Transverse colon (tissue), 4 donors: ENCODE results near the gene ZNF407. TPM values are rescaled to one million over a fixed set of nuclear protein-coding genes. Genes with fewer than 3 reads are reported as not detected.

Source experiments
- DNase-seq: peaks from one replicate; pipeline ENCODE4 v3.0.0-alpha.2; 2019
- H3K27ac ChIP-seq, 4 donors: fragments of 200-600 bp; sonication (generic); 2 replicates each; pipeline ENCODE4 v1.5.1; 2016 to 2018; ENCODE audit warnings: inconsistent platforms in 4 of 4
- H3K27me3 ChIP-seq: fragments of 200-600 bp; sonication (generic); 2 replicates; pipeline ENCODE4 v1.5.1; 2017; ENCODE audit warnings: inconsistent platforms
- H3K36me3 ChIP-seq, 4 donors: fragments of 200-600 bp; sonication (generic); 2 replicates each; pipeline ENCODE4 v1.5.1; 2017 to 2019; ENCODE audit warnings: inconsistent platforms in 4 of 4
- H3K4me1 ChIP-seq, 4 donors: fragments of 200-600 bp; sonication (generic); 2 replicates each; pipeline ENCODE4 v1.5.1; 2017 to 2020; ENCODE audit warnings: inconsistent platforms in 4 of 4
- H3K4me3 ChIP-seq, 4 donors: fragments of 200-600 bp; sonication (generic); 1 replicate in 1 of 4; 2 replicates in 3 of 4; pipeline versions ENCODE4 v1.5.1 to v1.6.1; 2017 to 2019; ENCODE audit warnings: inconsistent platforms in 4 of 4
- H3K9me3 ChIP-seq, 2 donors: fragments of 200-600 bp; sonication (generic); 2 replicates each; pipeline ENCODE4 v1.5.1; 2017 to 2019; ENCODE audit warnings: inconsistent platforms in 2 of 2
- CTCF ChIP-seq, 5 experiments: fragments of 200-600 bp in 3 of 5; fragments of 450-650 bp in 2 of 5; sonication (generic) in 3 of 5; IDR thresholded peaks; 1 replicate in 2 of 5; 2 replicates in 3 of 5; pipeline ENCODE4 v1.5.1; 2016 to 2017; ENCODE audit warnings: antibody characterized with exemption in 5 of 5, inconsistent platforms in 3 of 5, mild to moderate bottlenecking in 2 of 5, moderate library complexity in 1 of 5
- EP300 ChIP-seq: sonication (generic); formaldehyde crosslinking; IDR thresholded peaks from one replicate; pipeline ENCODE4 v1.6.1; 2017; ENCODE audit warnings: antibody characterized with exemption, low read depth
- POLR2A ChIP-seq: fragments of 450-650 bp; IDR thresholded peaks from one replicate; pipeline ENCODE4 v1.6.1; 2016; ENCODE audit warnings: antibody characterized with exemption, mild to moderate bottlenecking, moderate library complexity
- POLR2AphosphoS5 ChIP-seq, 3 donors: sonication (generic); formaldehyde crosslinking; IDR thresholded peaks; one replicate each; pipeline ENCODE4 v1.6.1; 2016; ENCODE audit warnings: antibody characterized with exemption in 3 of 3
- WGBS, 2 donors: methylation state at CpG; one replicate each; pipeline ENCODE4 v1.1.5; 2018; ENCODE audit warnings: low coverage in 1 of 2; 5-methylcytosine and 5-hydroxymethylcytosine counted together
- in situ Hi-C, 4 donors: fragments of 200-750 bp; cut with MboI; loops; one replicate each; pipeline versions ENCODE4 v1.15.0 to v1.15.1; 2017; ENCODE audit warnings: low sequenced_read_pairs in 3 of 4, low pct_ligation_motif_present in 1 of 4, low pct_unique_long_range_greater_than_20kb in 1 of 4
- intact Hi-C: fragments of 100-400 bp; cut with DNase I; formaldehyde crosslinking; loops from one replicate; pipeline ENCODE4 v1.15.1; 2023; ENCODE audit warnings: low total_unique reads
- total RNA-seq, 4 donors: library from RNA; depleted of rRNA; stranded (reverse); fragments of >200 nt; gene quantifications; one replicate each; pipeline ENCODE4 v1.1.0, GENCODE V29; 2016

ZNF407 gene
- total RNA-seq, 4 donors from 2014 or later: 13.5 to 24.1 (median 20.1) TPM

GRCh38 chr18:74899554-74899953 lies 301.9 kb downstream of the ZNF407 start:
- peaks cover 0 to 8% (median 0%) of the 10 kb centered on the region in 4 donors for H3K4me1 ChIP-seq
- 88 to 91% methylated on average over 5 of the region's 5 CpGs for WGBS, 2 donors
- no peaks in the 10 kb centered on the region for H3K9me3 ChIP-seq
- DNase-seq: no peak
- intact Hi-C loops (loop anchor here (5.0 kb wide), 1 partner anchor 607 kb away; the partner anchor contains the start of gene CYB5A), in situ Hi-C loops (loop anchor here in 1 of 4 donors (25.0 kb wide), 1 partner anchor 588 kb away; no protein-coding TSS in a partner anchor)
- TF ChIP-seq POLR2A: no peak
- TF ChIP-seq CTCF (IDR thresholded peaks at IDR 0.05): no peak
- no peak for TF ChIP-seq POLR2AphosphoS5 (IDR thresholded peaks at IDR 0.05)
- no peak for TF ChIP-seq EP300
- H3K4me3 ChIP-seq: no peak overlapping the region
- no peaks in the 10 kb centered on the region for H3K36me3 ChIP-seq
- no peaks in the 10 kb centered on the region for H3K27me3 ChIP-seq
- no peak overlapping the region for H3K27ac ChIP-seq

- in situ Hi-C loops: no loop called here
- no peak overlapping the region for H3K4me3 ChIP-seq
- 59 to 84% methylated on average over 3 to 4 of the region's 4 CpGs for WGBS, 2 donors
Measured at GRCh38 chr18:74901362-74902146, 303.9 kb downstream of the ZNF407 start.

DNA sequence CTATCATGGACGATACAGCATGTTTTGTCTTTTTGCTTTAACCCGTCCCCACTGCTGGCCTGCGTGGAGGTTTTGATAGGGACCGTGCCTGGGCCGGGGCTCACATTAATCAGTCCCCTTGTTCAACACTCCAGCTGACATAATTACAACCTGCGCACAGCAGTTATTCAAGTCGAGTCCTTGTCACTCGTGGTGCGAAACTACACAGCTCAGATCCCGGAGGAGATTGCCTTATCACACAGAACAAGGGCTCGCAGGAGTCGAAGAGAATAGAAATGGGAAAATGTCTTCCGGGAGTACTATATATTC lies 304.4 kb downstream of the ZNF407 start:
- WGBS, 2 donors: 60 to 69% methylated on average over 3 to 13 of the region's 13 CpGs
- Histone ChIP-seq H3K4me1 (peaks cover 0 to 11% (median 3%) of the 10 kb centered on the region in 4 donors), H3K27ac (peak overlapping the region in 1 of 4 donors; percentile 30), H3K9me3 (no peaks in the 10 kb centered on the region), H3K4me3 (no peak overlapping the region), H3K36me3 (no peaks in the 10 kb centered on the region), H3K27me3 (no peaks in the 10 kb centered on the region)
- no peak for TF ChIP-seq EP300
- TF ChIP-seq POLR2AphosphoS5 (IDR thresholded peaks at IDR 0.05): no peak
- no peak for TF ChIP-seq CTCF (IDR thresholded peaks at IDR 0.05)
- TF ChIP-seq POLR2A: no peak
- DNase-seq: no peak
- intact Hi-C loops: no loop called here
- in situ Hi-C loops: no loop called here

More at GRCh38 chr18:74901362-74902146, 303.9 kb downstream of the ZNF407 start:
- H3K4me1 ChIP-seq: peaks cover 0 to 11% (median 3%) of the 10 kb centered on the region in 4 donors
- H3K36me3 ChIP-seq: no peaks in the 10 kb centered on the region
- TF ChIP-seq POLR2AphosphoS5 (IDR thresholded peaks at IDR 0.05) (no peak), EP300 (no peak), POLR2A (no peak), CTCF (IDR thresholded peaks at IDR 0.05) (no peak)
- intact Hi-C loops: no loop called here
- H3K27ac ChIP-seq: peak overlapping the region in 1 of 4 donors; percentile 30
- DNase-seq: no peak
- H3K27me3 ChIP-seq: no peaks in the 10 kb centered on the region
- H3K9me3 ChIP-seq: no peaks in the 10 kb centered on the region

DNA sequence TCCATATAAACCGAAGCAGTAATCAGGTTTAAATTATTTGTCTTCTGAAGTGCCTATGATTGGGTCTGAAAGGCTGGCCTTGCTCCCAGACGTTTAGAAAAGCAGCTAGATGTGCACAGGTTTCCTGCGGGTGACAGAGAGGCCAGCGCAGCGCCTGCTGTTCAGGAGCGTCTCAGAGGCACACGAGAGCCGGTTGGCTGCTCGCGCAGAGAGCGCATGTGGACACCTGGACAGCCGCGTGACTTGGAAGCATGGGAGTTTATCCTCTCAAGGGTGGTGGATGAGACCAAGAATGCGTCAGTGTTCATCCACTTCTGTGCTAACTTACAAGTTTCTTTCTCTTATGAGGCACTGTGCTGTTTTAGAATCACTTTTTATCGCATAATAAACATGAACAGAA lies 307.6 kb downstream of the ZNF407 start:
- H3K9me3 ChIP-seq: no peaks in the 10 kb centered on the region
- intact Hi-C loops (no loop called here), in situ Hi-C loops (no loop called here)
- peak; percentile 23 for DNase-seq
- peak overlapping the region; percentile 44 to 54 (median 50) for H3K27ac ChIP-seq
- TF ChIP-seq POLR2A (no peak), POLR2AphosphoS5 (IDR thresholded peaks at IDR 0.05) (peak in 2 of 3 donors; percentile 22 to 57)
- peaks cover 0 to 11% (median 3%) of the 10 kb centered on the region in 4 donors for H3K4me1 ChIP-seq
- no peaks in the 10 kb centered on the region for H3K36me3 ChIP-seq
- H3K27me3 ChIP-seq: no peaks in the 10 kb centered on the region
- WGBS, 2 donors: 78 to 80% methylated on average over 12 to 15 of the region's 15 CpGs
- H3K4me3 ChIP-seq: no peak overlapping the region
